Naive thymus-derived CD4-positive, alpha-beta T cell (primary cell): ENCODE data around the gene IPCEF1. TPM values are rescaled to one million over a fixed set of nuclear protein-coding genes. Genes with fewer than 3 reads are reported as not detected.

Experiments used
- ATAC-seq: fragments of 150-1000 bp; cut with Tn5 transposase; 2 replicates; pipeline ENCODE4 v1.10.0; 2021; ENCODE audit warnings: mild to moderate bottlenecking, moderate library complexity
- CTCF ChIA-PET: fragments of 350-600 bp; sonication (Branson Sonifier 250); formaldehyde crosslinking; loops from one replicate; lab custom pipeline; 2021; ENCODE audit warnings: antibody characterized with exemption; lab: Charles Lee
- POLR2A ChIA-PET: fragments of 350-600 bp; sonication (Branson Sonifier 250); formaldehyde crosslinking; loops from one replicate; lab custom pipeline; 2021; ENCODE audit warnings: antibody characterized with exemption, inconsistent platforms; lab: Charles Lee
- DNase-seq, 9 donors: peaks; one replicate each; pipeline versions ENCODE4 v3.0.0 to v3.0.0-alpha.2; 2020 to 2022; ENCODE audit warnings: mixed read lengths in 1 of 9
- H3K27ac ChIP-seq: one replicate; pipeline ENCODE4 v1.7.0; 2013; ENCODE audit warnings: mild to moderate bottlenecking, low read depth, low read length, moderate library complexity
- H3K27me3 ChIP-seq, 2 donors: one replicate each; pipeline ENCODE4 v1.7.0; 2013; ENCODE audit warnings: low read length in 2 of 2, mild to moderate bottlenecking in 2 of 2, moderate library complexity in 2 of 2; ENCODE audit not compliant: control insufficient read depth in 2 of 2, insufficient read depth in 2 of 2
- H3K36me3 ChIP-seq, 3 experiments: 1 replicate in 2 of 3; 2 replicates in 1 of 3; pipeline ENCODE4 v1.7.0; 2013; ENCODE audit warnings: low read length in 3 of 3, mild to moderate bottlenecking in 3 of 3, moderate library complexity in 1 of 3; ENCODE audit not compliant: insufficient read depth in 3 of 3, control insufficient read depth in 2 of 3
- H3K4me1 ChIP-seq, 2 donors: one replicate each; pipeline ENCODE4 v1.7.0; 2013; ENCODE audit warnings: low read length in 2 of 2, mild to moderate bottlenecking in 2 of 2, moderate library complexity in 1 of 2; ENCODE audit not compliant: control insufficient read depth in 2 of 2, insufficient read depth in 2 of 2
- H3K4me3 ChIP-seq: 2 replicates; pipeline ENCODE4 v1.7.0; 2013; ENCODE audit warnings: mild to moderate bottlenecking, low read length
- H3K9me3 ChIP-seq, 3 experiments: 1 replicate in 2 of 3; 2 replicates in 1 of 3; pipeline ENCODE4 v1.7.0; 2013; ENCODE audit warnings: low read length in 3 of 3; ENCODE audit not compliant: control insufficient read depth in 2 of 3
- H3K27ac Mint-ChIP-seq, 9 donors: one replicate each; pipeline ENCODE4 v1.8.0; 2020 to 2022; ENCODE audit warnings: mixed read lengths in 9 of 9, mild to moderate bottlenecking in 8 of 9, moderate library complexity in 5 of 9, inconsistent platforms in 2 of 9
- H3K27me3 Mint-ChIP-seq, 5 donors: one replicate each; pipeline ENCODE4 v1.8.0; 2021 to 2022; ENCODE audit warnings: mixed read lengths in 5 of 5, mild to moderate bottlenecking in 1 of 5
- H3K36me3 Mint-ChIP-seq, 5 donors: one replicate each; pipeline ENCODE4 v1.8.0; 2020 to 2022; ENCODE audit warnings: mixed read lengths in 5 of 5, mild to moderate bottlenecking in 3 of 5, inconsistent platforms in 1 of 5
- H3K4me1 Mint-ChIP-seq, 7 donors: one replicate each; pipeline ENCODE4 v1.8.0; 2020 to 2022; ENCODE audit warnings: mixed read lengths in 7 of 7, mild to moderate bottlenecking in 3 of 7, inconsistent platforms in 1 of 7
- H3K4me3 Mint-ChIP-seq, 10 donors: one replicate each; pipeline ENCODE4 v1.8.0; 2020 to 2022; ENCODE audit warnings: mild to moderate bottlenecking in 10 of 10, mixed read lengths in 10 of 10, moderate library complexity in 6 of 10, inconsistent platforms in 2 of 10
- H3K9me3 Mint-ChIP-seq, 11 donors: one replicate each; pipeline ENCODE4 v1.8.0; 2020 to 2022; ENCODE audit warnings: mixed read lengths in 11 of 11, mild to moderate bottlenecking in 4 of 11, inconsistent platforms in 1 of 11, moderate library complexity in 1 of 11
- intact Hi-C, 2 donors: fragments of 100-400 bp; cut with micrococcal nuclease; formaldehyde crosslinking; loops; one replicate each; pipeline ENCODE4 v1.15.1; 2023
- polyA plus RNA-seq, 2 donors: library from polyadenylated mRNA; unstranded; fragments of 300-500 nt; fragmentation: Illumina TruSeq; gene quantifications; one replicate each; pipeline ENCODE4 v1.2.3, GENCODE V29; 2021
- total RNA-seq, 6 experiments: library from RNA in 5 of 6; stranded (reverse) in 5 of 6; gene quantifications; 1 replicate in 5 of 6; 2 replicates in 1 of 6; pipeline ENCODE4 v1.2.3 and lab custom pipeline; 2021 to 2026

The IPCEF1 gene
- total and polyA plus RNA-seq, 7 experiments from 2014 or later: 12.0 to 122 (median 99.7) TPM

- H3K27me3 Mint-ChIP-seq: peaks cover 0 to 13% (median 0%) of the 10 kb centered on the region in 5 donors
- no peak overlapping the region for H3K4me3 Mint-ChIP-seq
- Histone ChIP-seq H3K9me3 (no peaks in the 10 kb centered on the region), H3K4me1 (no peaks in the 10 kb centered on the region), H3K27me3 (no peaks in the 10 kb centered on the region), H3K36me3 (no peaks in the 10 kb centered on the region), H3K4me3 (no peak overlapping the region), H3K27ac (no peak overlapping the region)
- peaks cover 0 to 8% (median 0%) of the 10 kb centered on the region in 11 donors for H3K9me3 Mint-ChIP-seq
- CTCF ChIA-PET: no interaction called here
- POLR2A ChIA-PET: no interaction called here
- H3K36me3 Mint-ChIP-seq: no peaks in the 10 kb centered on the region
- DNase-seq (no peak), ATAC-seq (no peak)
- no peak overlapping the region for H3K27ac Mint-ChIP-seq
- intact Hi-C loops: no loop called here
- H3K4me1 Mint-ChIP-seq: peaks cover 0 to 10% (median 8%) of the 10 kb centered on the region in 7 donors
These were observed 6.3 kb downstream of the IPCEF1 start for GRCh38 chr6:154350293-154350692.

- Histone ChIP-seq H3K36me3 (no peaks in the 10 kb centered on the region), H3K27me3 (no peaks in the 10 kb centered on the region), H3K4me3 (no peak overlapping the region), H3K27ac (no peak overlapping the region), H3K4me1 (no peaks in the 10 kb centered on the region), H3K9me3 (no peaks in the 10 kb centered on the region)
- Mint-ChIP-seq H3K9me3 (peaks cover 0 to 8% (median 0%) of the 10 kb centered on the region in 11 donors), H3K4me3 (no peak overlapping the region), H3K27me3 (peaks cover 0 to 3% (median 0%) of the 10 kb centered on the region in 5 donors), H3K36me3 (no peaks in the 10 kb centered on the region), H3K4me1 (peaks cover 0 to 2% (median 0%) of the 10 kb centered on the region in 7 donors), H3K27ac (no peak overlapping the region)
- DNase-seq: no peak
- ChIA-PET POLR2A (no interaction called here), CTCF (no interaction called here)
- ATAC-seq: no peak
- intact Hi-C loops: no loop called here
These were observed 8.6 kb downstream of the IPCEF1 start for GRCh38 chr6:154347981-154348380.

GRCh38 chr6:154345811-154346210, 10.8 kb downstream of the IPCEF1 start:
- Mint-ChIP-seq H3K4me1 (peaks cover 0 to 1% (median 0%) of the 10 kb centered on the region in 7 donors), H3K9me3 (peaks cover 0 to 8% (median 0%) of the 10 kb centered on the region in 11 donors), H3K27ac (no peak overlapping the region), H3K27me3 (peaks cover 0 to 2% (median 0%) of the 10 kb centered on the region in 5 donors), H3K4me3 (no peak overlapping the region), H3K36me3 (no peaks in the 10 kb centered on the region)
- Histone ChIP-seq H3K4me3 (no peak overlapping the region), H3K27me3 (no peaks in the 10 kb centered on the region), H3K9me3 (no peaks in the 10 kb centered on the region), H3K27ac (no peak overlapping the region), H3K36me3 (no peaks in the 10 kb centered on the region), H3K4me1 (no peaks in the 10 kb centered on the region)
- ATAC-seq: no peak
- no peak for DNase-seq
- intact Hi-C loops: no loop called here
- CTCF ChIA-PET: no interaction called here
- POLR2A ChIA-PET: no interaction called here

GRCh38 chr6:154343473-154344308, 12.9 kb downstream of the IPCEF1 start:
- no peaks in the 10 kb centered on the region for H3K9me3 ChIP-seq
- no peak overlapping the region for H3K27ac ChIP-seq
- no peak overlapping the region for H3K27ac Mint-ChIP-seq
- peaks cover 0 to 2% (median 0%) of the 10 kb centered on the region in 5 donors for H3K27me3 Mint-ChIP-seq
- H3K4me1 ChIP-seq: no peaks in the 10 kb centered on the region
- intact Hi-C loops: no loop called here
- no peaks in the 10 kb centered on the region for H3K27me3 ChIP-seq
- H3K36me3 Mint-ChIP-seq: no peaks in the 10 kb centered on the region
- no peak overlapping the region for H3K4me3 ChIP-seq
- H3K4me3 Mint-ChIP-seq: no peak overlapping the region
- no peaks in the 10 kb centered on the region for H3K36me3 ChIP-seq
- CTCF ChIA-PET: no interaction called here
- ATAC-seq (no peak), DNase-seq (no peak)
- peaks cover 0 to 8% (median 0%) of the 10 kb centered on the region in 11 donors for H3K9me3 Mint-ChIP-seq
- H3K4me1 Mint-ChIP-seq: peaks cover 0 to 1% (median 0%) of the 10 kb centered on the region in 7 donors
- POLR2A ChIA-PET: interaction anchor here (0.6 kb wide), 1 partner anchor 964 kb away, joined by 3 read pairs; no protein-coding TSS in a partner anchor

GRCh38 chr6:154341871-154342270, 14.7 kb downstream of the IPCEF1 start:
- H3K36me3 ChIP-seq: no peaks in the 10 kb centered on the region
- POLR2A ChIA-PET: interaction anchor here (0.6 kb wide), 1 partner anchor 18 kb away, joined by 3 read pairs; no protein-coding TSS in a partner anchor
- no peak overlapping the region for H3K27ac Mint-ChIP-seq
- H3K4me3 ChIP-seq: no peak overlapping the region
- no peaks in the 10 kb centered on the region for H3K4me1 ChIP-seq
- peaks cover 0 to 8% (median 0%) of the 10 kb centered on the region in 11 donors for H3K9me3 Mint-ChIP-seq
- CTCF ChIA-PET: no interaction called here
- no peak for ATAC-seq
- peaks cover 0 to 2% (median 0%) of the 10 kb centered on the region in 5 donors for H3K27me3 Mint-ChIP-seq
- H3K27ac ChIP-seq: no peak overlapping the region
- H3K9me3 ChIP-seq: no peaks in the 10 kb centered on the region
- H3K27me3 ChIP-seq: no peaks in the 10 kb centered on the region
- H3K36me3 Mint-ChIP-seq: no peaks in the 10 kb centered on the region
- H3K4me1 Mint-ChIP-seq: peaks cover 0 to 1% (median 0%) of the 10 kb centered on the region in 7 donors
- intact Hi-C loops: no loop called here
- no peak for DNase-seq
- H3K4me3 Mint-ChIP-seq: no peak overlapping the region

GRCh38 chr6:154341336-154341735, 15.3 kb downstream of the IPCEF1 start:
- Mint-ChIP-seq H3K4me1 (peaks cover 0 to 1% (median 0%) of the 10 kb centered on the region in 7 donors), H3K36me3 (no peaks in the 10 kb centered on the region), H3K4me3 (no peak overlapping the region), H3K27ac (no peak overlapping the region), H3K9me3 (peaks cover 0 to 6% (median 0%) of the 10 kb centered on the region in 11 donors), H3K27me3 (peaks cover 0 to 2% (median 0%) of the 10 kb centered on the region in 5 donors)
- Histone ChIP-seq H3K36me3 (no peaks in the 10 kb centered on the region), H3K27me3 (no peaks in the 10 kb centered on the region), H3K9me3 (no peaks in the 10 kb centered on the region), H3K4me1 (no peaks in the 10 kb centered on the region), H3K4me3 (no peak overlapping the region), H3K27ac (no peak overlapping the region)
- DNase-seq (no peak), ATAC-seq (peak; percentile 36)
- intact Hi-C loops: no loop called here
- CTCF ChIA-PET: no interaction called here
- POLR2A ChIA-PET: no interaction called here
